Measurements from ENCODE around the gene KRT16.
"Not testable (repeated sequence)": the region's sequence is repeated elsewhere in the genome, so short reads cannot be mapped to it uniquely, and the experiment has no call there.

Gene KRT16

DNA sequence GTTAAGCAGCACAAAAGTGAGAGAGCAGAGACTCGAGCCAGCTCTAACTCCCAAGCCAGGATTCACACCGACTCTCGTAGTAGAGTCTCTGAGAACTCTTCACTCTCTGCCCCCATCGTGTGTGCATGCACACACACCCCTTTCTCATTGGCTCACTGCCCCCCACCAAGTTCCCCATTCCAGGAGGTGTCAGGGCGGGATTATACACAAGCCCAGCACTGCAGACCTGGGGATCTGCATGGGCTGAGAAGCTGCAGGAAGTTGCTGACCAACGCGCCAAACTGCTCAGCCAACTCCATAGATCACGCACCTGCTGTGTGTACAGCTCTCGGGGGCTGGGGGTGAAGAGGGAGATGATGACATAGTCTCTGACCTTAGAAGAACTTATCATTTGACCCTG lies 2.2 kb upstream of the KRT16 start:
- not testable (repeated sequence) for DNase-seq (ENCODE audit: low spot score)

DNA sequence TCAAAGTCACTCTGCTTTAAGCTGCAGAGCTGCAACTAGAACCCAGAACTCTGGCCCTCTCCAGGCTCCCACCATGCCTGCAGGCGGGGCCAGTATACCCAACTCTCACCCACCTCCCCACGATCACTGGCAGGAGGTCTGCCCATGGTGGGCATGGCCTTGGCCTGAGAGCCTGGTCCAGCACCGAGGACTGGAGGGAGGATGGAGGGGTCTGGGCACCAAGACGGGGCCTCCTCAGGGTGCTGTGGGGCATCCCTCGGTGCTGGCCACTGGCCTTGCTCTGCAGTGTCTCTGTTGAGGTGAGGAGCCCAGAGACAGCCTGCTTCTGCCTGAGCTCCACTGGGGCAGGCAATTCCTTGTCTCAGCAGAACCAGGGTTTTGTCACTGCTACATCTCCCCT lies 1.5 kb upstream of the KRT16 start:
- DNase-seq (ENCODE audit: low spot score): no peak

DNA sequence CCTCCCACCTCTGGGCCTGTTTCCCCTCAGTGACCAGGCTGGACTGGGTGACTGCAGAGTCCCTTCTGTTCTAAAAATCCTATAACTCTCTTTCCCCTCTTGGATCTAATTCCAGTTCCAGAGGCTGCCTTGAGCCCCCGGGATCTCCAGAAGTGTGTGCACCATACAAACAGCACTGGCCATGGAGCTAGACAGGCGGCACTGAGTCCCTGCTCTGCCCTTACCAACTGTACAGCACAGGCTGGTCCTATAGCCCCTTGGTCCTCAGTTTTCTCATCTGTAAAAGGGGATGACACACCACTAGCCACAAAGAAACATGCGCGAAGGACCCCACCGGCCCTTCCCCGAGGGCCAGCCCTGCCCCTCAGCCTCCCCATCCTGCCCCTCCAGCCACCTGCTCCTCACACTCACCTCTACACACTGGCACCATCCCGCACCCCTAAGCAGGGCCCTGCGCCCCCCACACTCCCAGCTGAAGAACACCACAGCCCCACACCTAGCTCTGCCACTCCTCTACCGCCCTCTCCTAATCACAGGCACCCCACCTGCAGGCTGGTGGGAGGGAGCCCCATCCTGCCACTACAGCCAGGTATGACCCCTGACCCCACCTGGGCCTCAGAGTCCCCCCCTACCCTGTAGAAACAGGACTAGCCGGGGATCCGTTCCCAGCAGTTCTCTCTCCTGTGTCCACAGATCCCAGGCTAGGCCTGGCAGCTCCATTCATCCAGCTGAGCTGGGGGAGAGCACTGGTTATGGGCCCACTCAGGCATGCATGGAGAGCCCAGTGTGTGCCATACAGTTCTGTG lies 913 bp upstream of the KRT16 start:
- no peak for DNase-seq (ENCODE audit: low spot score)

DNA sequence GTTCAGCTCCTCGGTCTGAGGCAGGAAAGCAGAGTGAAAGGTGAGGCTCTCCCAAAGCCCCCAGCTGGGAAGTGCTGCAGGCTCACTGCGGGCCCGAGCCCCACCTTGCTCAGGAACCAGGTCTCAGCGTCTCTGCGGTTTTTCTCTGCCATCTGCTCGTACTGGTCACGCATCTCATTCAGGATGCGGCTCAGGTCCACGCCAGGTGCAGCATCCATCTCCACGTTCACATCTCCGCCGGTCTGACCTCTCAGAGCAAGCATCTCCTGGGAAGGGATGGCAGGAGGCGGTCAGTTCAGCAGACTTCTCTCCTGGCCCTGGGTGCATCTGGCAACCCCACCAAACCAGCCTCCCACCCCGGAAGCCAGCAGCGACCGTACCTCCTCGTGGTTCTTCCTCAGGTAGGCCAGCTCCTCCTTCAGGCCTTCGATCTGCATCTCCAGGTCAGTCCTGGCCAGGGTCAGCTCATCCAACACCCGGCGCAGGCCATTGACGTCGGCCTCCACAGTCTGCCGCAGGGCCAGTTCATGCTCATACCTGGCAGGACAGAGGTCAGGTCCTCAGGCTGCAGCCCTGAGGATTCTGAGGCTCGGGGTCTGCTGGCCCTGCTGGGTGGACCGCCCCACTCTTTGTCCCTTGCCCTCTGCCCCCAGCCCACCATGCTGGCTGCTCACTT lies 1.5 kb downstream of the KRT16 start:
- no peak for DNase-seq (ENCODE audit: low spot score)

DNA sequence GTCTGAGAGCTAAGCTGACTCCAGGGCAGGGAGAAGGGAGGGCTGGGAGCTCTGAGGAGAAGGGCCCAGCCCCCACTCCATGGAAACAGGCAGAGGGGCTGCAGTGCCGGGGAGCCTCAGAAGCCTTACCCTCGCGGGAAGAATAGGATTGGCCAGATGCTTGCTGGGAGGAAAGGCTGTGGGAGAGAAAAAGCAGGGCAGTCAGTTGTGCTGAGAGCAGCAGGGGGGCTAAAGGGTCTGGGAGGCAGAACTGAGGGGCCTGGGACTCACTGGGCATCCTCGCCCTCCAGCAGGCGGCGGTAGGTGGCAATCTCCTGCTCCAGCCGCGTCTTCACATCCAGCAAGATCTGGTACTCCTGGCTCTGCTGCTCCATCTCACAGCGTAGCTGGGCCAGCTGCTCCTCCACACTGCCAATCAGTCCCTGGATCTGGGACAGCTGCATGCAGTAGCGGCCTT lies 2.5 kb downstream of the KRT16 start:
- not testable (repeated sequence) for DNase-seq (ENCODE audit: low spot score)

DNA sequence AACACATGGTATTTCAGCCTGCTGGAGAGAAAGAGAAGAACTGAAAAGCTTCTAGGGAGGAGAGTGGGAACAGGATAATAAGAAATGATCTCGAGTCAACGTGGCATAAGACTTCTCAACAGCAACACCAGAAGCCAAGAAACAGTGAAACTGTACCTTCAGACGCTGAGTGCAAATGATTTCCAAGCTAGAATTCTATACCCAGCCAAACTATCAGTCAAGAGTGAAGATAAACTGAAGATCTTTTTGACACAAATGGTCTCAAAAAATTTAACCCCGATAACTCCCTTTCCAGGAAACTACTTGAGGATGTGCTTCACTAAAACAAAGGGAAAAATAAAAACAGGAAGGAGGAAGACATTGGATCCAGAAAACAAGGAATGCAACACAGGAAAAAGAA lies 5.6 kb downstream of the KRT16 start:
- not testable (repeated sequence) for DNase-seq (ENCODE audit: low spot score)

DNA sequence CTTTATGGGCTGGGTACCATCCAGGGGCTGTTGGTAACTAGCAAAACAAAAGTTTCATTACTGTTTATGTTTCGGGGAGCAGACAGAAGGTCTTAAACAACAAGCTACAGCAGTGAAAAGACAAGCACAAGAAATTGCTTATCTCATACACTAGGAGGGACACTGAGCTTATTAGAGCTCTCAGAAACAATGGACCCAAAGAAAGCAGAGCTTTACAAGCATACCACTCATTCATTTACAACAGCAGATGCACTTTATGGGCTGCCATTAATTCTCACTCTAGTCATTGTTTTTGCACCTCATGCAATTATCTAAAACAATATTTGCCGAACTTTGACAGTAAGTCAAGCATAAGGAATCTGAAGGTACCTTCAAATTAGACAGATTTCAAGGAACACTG lies 10.0 kb downstream of the KRT16 start:
- DNase-seq (ENCODE audit: low spot score): no peak

DNA sequence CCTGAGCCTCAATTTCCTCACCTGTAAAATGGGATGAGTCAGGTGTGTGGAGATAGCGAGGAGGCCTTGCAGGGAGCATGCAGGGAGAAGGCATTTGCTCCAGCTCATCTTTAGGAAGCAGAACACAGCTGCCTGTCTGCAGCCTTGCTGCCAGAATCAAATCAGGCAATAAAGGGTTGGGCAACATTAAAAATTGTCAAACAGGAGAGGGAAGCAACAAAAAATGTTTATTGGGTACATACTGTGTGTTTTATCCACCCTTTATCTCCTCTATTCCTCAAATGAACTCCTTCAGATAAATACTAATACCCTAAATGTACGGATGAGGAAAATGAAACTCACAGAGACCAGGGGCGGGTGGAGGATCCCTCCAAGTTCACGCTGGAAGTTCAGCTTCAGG lies 12.2 kb downstream of the KRT16 start:
- DNase-seq (ENCODE audit: low spot score): no peak

DNA sequence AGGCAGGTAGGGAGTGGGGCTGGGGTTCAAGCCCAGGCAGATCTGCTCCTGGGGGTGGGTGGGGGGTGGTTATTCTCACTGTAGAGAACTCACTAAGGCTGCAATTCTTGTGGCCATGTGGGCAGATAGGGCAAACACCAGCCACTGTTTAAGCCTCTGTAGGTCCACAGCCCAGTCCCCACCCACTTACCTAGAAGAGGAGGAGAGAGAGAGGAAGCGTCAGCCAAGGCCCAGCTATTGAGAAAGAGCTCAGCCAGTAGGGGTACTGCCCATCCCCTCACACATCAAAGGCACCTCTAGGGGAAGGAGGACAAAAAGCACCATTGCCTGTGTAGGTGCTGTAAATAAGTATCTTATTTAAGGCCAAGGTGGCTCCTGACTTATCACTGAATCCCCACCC lies 12.9 kb downstream of the KRT16 start:
- no peak for DNase-seq (ENCODE audit: low spot score)

DNA sequence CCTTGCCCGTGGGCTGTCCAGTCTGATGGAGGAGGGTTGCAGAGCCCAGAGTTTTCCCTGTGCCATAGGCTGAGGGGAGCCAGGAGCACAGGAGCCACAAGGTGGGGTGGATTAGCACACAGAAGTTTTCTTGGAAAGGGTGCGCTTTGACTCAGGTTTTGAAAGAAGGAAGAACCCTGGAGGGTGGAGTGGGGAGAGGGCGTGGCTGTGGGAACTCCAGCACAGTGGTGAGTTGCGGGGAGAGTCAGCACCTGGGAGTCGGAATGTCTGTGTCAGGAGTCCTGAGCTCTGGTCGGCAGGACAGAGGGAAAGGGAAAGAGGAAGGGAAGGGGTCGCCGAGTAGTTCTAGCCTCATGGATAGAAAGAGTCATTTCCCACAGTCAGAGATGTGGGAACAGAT lies 17.0 kb downstream of the KRT16 start:
- no peak for DNase-seq (ENCODE audit: low spot score)

DNA sequence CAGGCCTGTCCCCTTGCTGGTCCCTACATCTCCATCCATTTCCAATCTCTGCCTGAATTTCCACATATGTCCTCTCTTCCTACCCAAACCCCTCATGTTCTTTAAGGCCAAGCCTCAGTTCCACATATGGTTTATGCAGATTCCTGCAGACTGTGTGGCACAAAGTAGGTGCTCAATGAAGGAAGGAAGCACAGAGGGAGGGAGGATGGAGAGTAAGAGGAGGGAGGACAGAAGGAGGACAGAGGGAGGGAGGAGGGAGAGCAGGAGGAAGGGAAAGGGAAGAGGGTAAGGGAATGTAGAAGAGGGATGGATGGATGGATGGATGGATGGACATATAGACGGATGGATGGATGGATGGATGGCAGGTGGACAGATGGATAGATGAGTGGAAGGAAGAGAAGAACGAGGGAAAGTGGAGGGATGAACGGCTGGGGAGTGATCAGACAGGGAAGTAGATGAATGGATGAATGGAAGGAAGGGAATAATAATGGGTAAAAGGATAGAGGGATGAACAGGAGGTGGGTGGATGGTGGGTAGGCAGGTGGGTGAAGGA lies 18.1 kb downstream of the KRT16 start:
- DNase-seq (ENCODE audit: low spot score): no peak

DNA sequence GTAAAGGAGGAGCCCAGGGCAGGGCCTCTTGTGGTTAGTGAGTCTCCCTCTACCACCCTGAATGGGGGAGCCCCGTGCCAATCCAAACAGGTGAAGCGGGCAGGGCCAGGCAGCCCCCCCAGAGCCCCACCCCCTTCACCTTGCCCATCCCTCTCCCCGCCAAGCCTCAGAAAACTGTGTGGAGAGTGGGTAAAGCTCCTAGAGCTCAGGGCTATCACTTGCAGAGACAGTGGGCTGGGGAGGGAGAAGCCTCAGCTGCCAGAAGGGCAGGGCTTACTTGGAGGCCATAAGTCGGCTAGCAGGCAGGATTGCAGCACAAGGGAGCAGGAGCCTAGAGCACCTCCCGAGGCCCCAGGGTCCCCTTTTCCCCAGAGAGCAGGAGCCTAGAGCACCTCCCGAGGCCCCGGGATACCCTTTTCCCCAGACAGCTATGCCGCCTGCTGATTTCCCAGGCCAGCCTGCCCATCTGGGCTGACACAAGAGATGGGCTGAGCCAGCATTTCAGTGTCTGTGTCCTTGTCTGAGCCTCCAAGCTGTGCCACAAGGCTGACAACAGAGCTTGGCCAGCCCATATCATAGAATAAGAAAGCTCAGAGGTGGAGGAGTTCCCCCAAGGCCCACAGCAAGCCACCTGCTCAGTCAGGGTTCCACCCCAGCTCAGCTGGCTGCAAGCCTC lies 19.1 kb downstream of the KRT16 start:
- DNase-seq (ENCODE audit: low spot score): no peak

DNA sequence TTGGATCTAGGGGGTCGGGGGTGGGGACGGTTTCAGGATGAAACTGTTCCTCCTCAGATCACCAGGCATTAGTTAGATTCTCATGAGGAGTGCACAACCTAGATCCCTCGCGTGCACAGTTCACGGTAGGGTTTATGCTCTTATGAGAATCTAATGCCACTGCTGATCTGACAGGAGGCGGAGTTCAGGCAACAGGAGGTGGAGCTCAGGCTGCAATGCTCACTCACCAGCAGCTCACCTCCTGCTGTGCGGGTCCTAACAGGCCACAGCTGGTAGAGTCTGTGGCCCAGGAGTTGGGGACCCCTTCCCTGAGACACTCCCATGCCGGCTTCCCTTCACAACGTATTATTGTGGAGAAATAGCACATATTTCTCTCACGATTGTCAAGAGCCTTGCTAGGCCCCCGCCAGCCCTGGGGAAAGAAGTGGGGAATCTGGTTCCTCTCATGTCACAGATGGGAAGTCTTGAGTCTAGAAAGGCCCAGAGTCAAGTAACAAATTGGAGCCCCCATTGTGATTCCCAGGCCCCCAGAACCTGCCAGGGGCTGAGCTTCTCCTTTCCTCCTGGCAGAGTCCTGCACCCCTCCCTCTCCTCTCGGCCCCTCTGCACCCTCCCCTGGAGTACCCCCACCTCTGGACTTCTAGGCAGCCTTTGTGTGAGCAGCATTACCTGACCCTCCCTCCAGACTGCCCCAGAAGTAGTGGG lies 19.8 kb downstream of the KRT16 start:
- DNase-seq (ENCODE audit: low spot score): no peak

DNA sequence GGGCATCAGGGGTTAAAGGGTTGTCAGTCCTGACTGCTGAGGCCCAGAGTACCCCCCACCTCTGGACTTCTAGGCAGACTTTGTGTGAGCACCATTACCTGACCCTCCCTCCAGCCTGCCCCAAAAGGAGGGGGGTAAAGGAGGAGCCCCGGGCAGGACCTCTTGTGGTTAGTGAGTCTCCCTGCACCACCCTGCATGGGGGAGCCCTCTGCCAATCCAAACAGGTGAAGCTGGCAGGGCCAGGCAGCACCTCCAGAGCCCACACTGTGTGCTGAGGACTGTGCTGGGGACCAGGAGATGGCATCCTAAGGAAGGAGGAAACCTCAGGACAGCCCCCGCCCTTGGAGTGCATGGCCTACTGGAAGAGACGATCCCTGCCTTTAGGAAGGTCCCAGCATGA lies 23.3 kb downstream of the KRT16 start:
- DNase-seq (ENCODE audit: low spot score): no peak

DNA sequence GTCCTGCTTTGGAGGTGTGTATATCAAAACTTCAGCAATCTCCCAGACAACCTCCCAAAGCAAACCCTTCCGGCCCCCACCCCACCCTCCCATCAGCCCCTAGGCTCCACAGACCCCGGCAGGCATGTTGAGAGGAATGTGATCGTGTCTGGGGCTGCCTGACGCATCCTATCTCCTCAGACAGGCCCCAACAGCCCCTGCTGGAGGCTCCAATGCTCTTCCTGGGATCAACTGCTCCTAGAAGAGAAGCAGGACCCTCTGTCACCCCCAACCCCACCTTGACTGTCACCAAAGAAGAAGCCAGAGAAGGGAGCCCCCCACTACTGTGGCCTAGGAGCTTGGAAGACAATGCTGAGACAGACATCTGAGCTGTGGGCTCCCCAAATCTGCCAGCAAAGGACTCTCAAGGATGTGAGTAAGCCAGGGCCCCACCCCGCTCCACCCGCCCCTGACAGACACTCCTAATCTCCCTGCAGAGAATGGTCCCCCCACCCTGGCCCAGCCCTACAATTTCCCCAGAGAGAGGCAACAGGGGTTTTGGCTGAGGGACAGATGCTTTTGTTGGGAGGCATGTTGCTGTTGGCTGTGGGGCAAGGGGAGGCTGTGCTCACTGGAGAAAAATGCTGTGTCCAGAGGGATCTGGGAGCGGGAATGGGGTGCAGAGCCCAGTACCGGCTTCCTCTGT lies 24.3 kb downstream of the KRT16 start:
- no peak for DNase-seq (ENCODE audit: low spot score)

DNA sequence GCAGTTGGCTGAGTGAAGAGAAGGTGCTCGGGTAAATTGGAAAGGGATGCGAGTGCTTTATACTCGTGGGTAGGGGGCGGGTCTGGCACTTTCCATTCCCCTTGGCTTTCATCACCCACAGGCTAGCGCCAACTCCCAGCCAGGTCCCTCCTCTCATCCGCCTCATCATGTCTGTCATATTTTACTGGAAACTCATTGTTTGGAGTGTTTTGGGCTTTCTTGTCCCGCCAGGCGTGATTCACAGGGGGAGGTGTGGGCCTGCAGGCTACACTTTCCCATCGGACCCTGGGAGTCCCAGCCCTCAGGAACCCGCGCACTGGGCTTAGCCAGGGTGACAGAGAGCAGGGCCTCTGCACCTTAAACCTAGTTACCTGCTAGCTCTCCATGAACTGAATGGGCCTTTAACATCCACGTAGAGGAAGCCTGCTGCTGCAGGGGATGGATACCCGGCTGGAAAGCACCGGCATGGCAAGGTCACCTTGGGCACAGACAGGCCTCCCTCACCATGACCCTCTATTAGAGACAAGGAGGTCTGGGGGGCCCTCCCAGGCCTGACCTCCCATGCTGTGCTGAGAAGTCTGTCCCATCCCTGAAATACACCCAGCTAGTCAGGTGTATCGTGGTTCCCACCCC lies 25.6 kb downstream of the KRT16 start, which contains the start of gene KRT14:
TSS of gene KRT14 (minus strand) at position 33 of the 633 bp plus-strand sequence. CDS start 61 bp downstream, outside the sequence.
- DNase-seq (ENCODE audit: low spot score): no peak

DNA sequence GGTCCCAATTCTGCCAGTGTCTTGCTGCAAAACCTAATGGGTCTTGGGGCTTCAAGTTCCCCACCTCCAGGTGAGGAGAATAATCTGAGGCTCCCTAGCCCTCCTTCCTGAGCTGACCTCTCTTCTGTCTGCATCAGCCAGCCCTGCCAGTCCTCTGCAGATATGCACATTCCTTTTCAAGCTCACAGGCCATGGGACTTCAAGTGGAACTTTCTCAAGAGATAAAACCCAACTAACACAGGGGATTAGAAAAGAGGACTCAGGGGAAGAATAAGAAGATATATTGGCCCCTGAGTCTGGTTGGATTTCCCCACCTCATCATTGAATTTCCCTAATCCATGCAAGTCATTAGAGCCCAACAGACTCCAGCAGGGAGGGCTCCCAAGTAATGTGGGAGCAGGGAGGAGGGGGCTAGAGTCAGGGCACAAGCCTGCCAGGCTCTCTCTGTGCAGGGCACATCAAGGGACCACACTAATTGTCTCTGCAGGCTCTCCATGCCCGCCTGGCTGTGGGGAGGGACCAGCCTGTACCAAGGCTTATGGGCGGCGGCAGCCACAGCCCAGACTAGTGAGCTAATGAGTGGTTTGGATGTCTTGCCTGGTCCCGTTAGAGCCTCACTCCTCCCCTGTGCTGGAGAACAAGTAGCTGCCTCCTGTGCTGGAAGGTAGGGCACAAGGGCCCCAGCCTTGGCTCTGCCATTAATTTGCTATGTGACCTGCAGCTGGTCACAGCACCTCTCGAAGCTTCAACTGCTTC lies 27.1 kb downstream of the KRT16 start:
- no peak for DNase-seq (ENCODE audit: low spot score)

DNA sequence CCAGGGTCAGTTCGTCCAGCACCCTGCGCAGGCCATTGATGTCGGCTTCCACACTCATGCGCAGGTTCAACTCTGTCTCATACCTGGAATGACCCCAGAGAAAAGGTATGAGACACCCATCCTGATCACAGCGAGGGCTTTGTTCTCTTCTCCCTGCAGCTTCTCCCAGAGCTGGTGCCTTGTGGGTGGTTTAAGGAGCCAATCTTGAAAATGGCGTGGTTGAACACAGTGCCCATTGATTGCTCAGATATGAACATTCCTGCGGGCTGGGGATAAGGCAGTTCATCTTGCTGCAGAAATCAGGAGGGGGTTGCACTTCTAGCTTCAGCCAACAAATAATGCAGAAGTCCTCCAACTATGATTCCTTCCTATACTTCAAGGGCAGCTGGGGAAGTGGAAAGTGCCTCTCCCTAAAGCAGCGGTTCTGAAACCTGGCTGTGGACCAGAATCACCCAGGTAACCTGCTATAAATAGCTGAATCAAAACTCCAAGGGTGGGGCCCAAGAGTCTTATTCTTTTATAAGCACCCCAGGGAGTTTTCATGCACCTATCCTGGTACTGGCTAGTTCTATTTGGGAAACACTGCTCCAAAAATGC lies 28.1 kb downstream of the KRT16 start:
- not testable (repeated sequence) for DNase-seq (ENCODE audit: low spot score)

Data from CD4-positive, alpha-beta T cell treated with Interleukin-2 at 100 ng/mL for 4 hours (primary cell).